Measurements from ENCODE around the gene TACC3. TPM values are rescaled to one million over a fixed set of nuclear protein-coding genes. Genes with fewer than 3 reads are reported as not detected.
A peak's percentile ranks its signal among the peaks of the same experiment; 100 is the strongest.

The TACC3 gene
- polyA plus RNA-seq, 3 donors from 2014 or later, result 5.0 to 11.9 (median 7.3) TPM

- no peak for DNase-seq
- Mint-ChIP-seq H3K4me3 (no peak overlapping the region), H3K9me3 (no peaks in the 10 kb centered on the region)
These were observed 45.9 kb downstream of the TACC3 start for GRCh38 chr4:1767061-1767769.

GRCh38 chr4:1767770-1768366 lies 46.5 kb downstream of the TACC3 start:
- Mint-ChIP-seq H3K4me3 (peak overlapping the region in 3 of 5 donors; percentile 8 to 30 (median 21)), H3K36me3 (no peaks in the 10 kb centered on the region), H3K27ac (no peak overlapping the region), H3K9me3 (no peaks in the 10 kb centered on the region), H3K4me1 (peaks cover 0 to 2% of the 10 kb centered on the region in 2 donors), H3K27me3 (ENCODE audit: low read depth in 3 of 3) (peaks cover 0 to 2% (median 0%) of the 10 kb centered on the region in 3 donors)
- no peak for DNase-seq

More at GRCh38 chr4:1767061-1767769, 45.9 kb downstream of the TACC3 start:
- Mint-ChIP-seq H3K36me3 (no peaks in the 10 kb centered on the region), H3K27ac (no peak overlapping the region), H3K4me1 (peaks cover 0 to 2% of the 10 kb centered on the region in 2 donors), H3K27me3 (ENCODE audit: low read depth in 3 of 3) (peaks cover 0 to 2% (median 0%) of the 10 kb centered on the region in 3 donors)

GRCh38 chr4:1768367-1769034 lies 47.2 kb downstream of the TACC3 start:
- H3K4me3 Mint-ChIP-seq, result peak overlapping the region; percentile 30 to 59 (median 53)
- H3K27ac Mint-ChIP-seq, result no peak overlapping the region
- peaks cover 0 to 2% (median 0%) of the 10 kb centered on the region in 3 donors for H3K27me3 Mint-ChIP-seq (ENCODE audit: low read depth in 3 of 3)
- H3K9me3 Mint-ChIP-seq, result no peaks in the 10 kb centered on the region
- peaks cover 0 to 2% of the 10 kb centered on the region in 2 donors for H3K4me1 Mint-ChIP-seq
- DNase-seq, result no peak
- H3K36me3 Mint-ChIP-seq, result no peaks in the 10 kb centered on the region

DNA sequence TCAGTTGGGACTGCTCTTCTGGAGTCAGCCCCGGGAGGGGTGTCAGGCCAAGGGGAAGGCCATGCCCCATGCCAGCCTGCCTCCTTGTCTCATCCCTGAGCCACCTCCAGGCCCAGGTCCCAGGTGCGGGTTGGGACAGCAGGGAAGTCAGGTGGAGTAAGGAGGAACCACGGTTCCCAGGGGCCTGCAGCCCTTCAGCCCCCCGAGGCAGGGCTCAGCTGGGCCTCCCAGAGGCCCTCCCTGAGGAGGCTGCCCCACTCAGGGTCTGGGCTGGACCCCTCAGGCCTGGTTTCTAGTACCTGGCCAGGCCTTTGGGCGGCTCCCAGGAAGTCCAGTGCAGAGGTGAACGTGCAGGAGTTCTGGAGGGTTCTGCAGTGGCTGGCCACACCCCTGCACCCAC lies 48.4 kb downstream of the TACC3 start:
- no peak for DNase-seq
- H3K9me3 Mint-ChIP-seq, result no peaks in the 10 kb centered on the region
- H3K27me3 Mint-ChIP-seq (ENCODE audit: low read depth in 3 of 3), result no peaks in the 10 kb centered on the region

GRCh38 chr4:1770245-1770644 lies 48.9 kb downstream of the TACC3 start:
- peaks cover 0 to 2% of the 10 kb centered on the region in 2 donors for H3K4me1 Mint-ChIP-seq
- H3K9me3 Mint-ChIP-seq, result no peaks in the 10 kb centered on the region
- no peaks in the 10 kb centered on the region for H3K27me3 Mint-ChIP-seq (ENCODE audit: low read depth in 3 of 3)
- H3K36me3 Mint-ChIP-seq, result no peaks in the 10 kb centered on the region
- H3K4me3 Mint-ChIP-seq, result no peak overlapping the region
- H3K27ac Mint-ChIP-seq, result no peak overlapping the region
- no peak for DNase-seq

More for the DNA sequence above, 48.4 kb downstream of the TACC3 start:
- H3K4me1 Mint-ChIP-seq, result peaks cover 0 to 2% of the 10 kb centered on the region in 2 donors
- H3K27ac Mint-ChIP-seq, result no peak overlapping the region
- no peak overlapping the region for H3K4me3 Mint-ChIP-seq
- no peaks in the 10 kb centered on the region for H3K36me3 Mint-ChIP-seq

DNA sequence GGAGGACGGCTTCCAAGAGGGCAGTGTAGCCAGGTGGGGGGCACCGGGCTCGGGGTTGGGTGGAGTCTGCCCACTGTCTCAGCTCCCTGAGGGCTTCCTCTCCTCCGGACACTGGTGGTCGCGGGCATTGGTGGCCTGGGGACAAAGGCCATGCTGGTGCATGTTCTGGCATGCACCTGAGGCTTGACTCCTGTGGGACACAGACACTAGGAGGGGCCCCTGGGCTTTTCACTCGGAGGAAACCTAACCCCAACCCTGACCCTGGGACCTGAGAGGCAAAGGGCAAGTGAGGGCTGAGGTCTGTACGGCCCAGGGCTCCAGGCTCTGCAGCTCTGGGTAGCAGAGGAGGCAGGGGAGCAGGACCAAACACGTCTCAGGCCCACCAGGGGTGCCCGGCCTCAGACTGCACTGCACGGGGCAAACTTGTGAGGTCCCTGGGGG lies 49.5 kb downstream of the TACC3 start:
- H3K27ac Mint-ChIP-seq, result no peak overlapping the region
- H3K4me1 Mint-ChIP-seq, result peaks cover 0 to 2% of the 10 kb centered on the region in 2 donors
- H3K9me3 Mint-ChIP-seq, result no peaks in the 10 kb centered on the region
- H3K4me3 Mint-ChIP-seq, result no peak overlapping the region
- no peaks in the 10 kb centered on the region for H3K27me3 Mint-ChIP-seq (ENCODE audit: low read depth in 3 of 3)
- DNase-seq, result no peak
- H3K36me3 Mint-ChIP-seq, result no peaks in the 10 kb centered on the region

DNA sequence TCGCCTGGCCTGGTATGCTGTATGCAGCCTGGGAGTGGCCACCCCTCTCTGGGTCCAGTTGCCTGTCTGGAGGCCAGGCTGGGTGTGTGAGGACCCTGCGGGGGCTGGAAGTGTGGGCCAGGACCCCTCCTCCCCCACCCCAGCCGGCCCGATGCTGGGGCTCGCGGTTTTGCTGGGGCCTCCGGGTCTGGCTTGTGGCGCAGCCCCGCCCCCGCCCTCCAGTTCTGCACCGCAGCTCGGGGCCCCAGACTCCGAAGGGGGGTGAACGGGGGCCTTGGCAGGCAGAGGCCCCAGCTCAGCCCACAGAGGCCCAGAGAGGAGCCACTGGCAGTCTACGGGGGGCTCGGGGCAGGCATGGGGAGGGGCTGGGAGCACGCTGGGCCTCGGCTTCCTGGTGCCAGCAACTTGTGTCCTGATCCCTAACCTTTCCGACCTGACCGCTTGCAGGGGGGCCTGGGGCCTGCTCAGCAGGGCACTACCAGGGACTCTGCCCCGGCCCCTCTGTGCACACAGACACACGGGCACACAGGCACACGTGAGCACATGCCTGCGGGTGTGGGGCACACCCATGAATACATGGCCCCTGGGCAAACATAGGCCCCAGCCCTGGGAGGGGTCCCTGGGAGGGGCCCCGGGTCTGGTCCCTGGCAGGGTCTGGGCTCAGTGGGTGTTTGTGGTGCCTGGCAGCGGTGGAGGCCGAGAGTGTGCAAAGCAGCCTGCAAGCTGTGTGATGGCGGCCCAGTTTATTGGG lies 50.4 kb downstream of the TACC3 start:
- Mint-ChIP-seq H3K36me3 (no peaks in the 10 kb centered on the region), H3K9me3 (no peaks in the 10 kb centered on the region), H3K27ac (no peak overlapping the region), H3K27me3 (ENCODE audit: low read depth in 3 of 3) (no peaks in the 10 kb centered on the region), H3K4me3 (no peak overlapping the region), H3K4me1 (peaks cover 0 to 2% of the 10 kb centered on the region in 2 donors)
- DNase-seq, result no peak

GRCh38 chr4:1772853-1773538 lies 51.7 kb downstream of the TACC3 start:
- H3K9me3 Mint-ChIP-seq, result no peaks in the 10 kb centered on the region
- peaks cover 0 to 2% of the 10 kb centered on the region in 2 donors for H3K4me1 Mint-ChIP-seq
- no peaks in the 10 kb centered on the region for H3K27me3 Mint-ChIP-seq (ENCODE audit: low read depth in 3 of 3)
- no peak for DNase-seq
- H3K4me3 Mint-ChIP-seq, result no peak overlapping the region
- no peak overlapping the region for H3K27ac Mint-ChIP-seq
- no peaks in the 10 kb centered on the region for H3K36me3 Mint-ChIP-seq

GRCh38 chr4:1773754-1774153 lies 52.4 kb downstream of the TACC3 start:
- no peak overlapping the region for H3K27ac Mint-ChIP-seq
- no peaks in the 10 kb centered on the region for H3K36me3 Mint-ChIP-seq
- DNase-seq, result no peak
- H3K4me3 Mint-ChIP-seq, result no peak overlapping the region
- no peaks in the 10 kb centered on the region for H3K27me3 Mint-ChIP-seq (ENCODE audit: low read depth in 3 of 3)
- no peaks in the 10 kb centered on the region for H3K9me3 Mint-ChIP-seq
- no peaks in the 10 kb centered on the region for H3K4me1 Mint-ChIP-seq

DNA sequence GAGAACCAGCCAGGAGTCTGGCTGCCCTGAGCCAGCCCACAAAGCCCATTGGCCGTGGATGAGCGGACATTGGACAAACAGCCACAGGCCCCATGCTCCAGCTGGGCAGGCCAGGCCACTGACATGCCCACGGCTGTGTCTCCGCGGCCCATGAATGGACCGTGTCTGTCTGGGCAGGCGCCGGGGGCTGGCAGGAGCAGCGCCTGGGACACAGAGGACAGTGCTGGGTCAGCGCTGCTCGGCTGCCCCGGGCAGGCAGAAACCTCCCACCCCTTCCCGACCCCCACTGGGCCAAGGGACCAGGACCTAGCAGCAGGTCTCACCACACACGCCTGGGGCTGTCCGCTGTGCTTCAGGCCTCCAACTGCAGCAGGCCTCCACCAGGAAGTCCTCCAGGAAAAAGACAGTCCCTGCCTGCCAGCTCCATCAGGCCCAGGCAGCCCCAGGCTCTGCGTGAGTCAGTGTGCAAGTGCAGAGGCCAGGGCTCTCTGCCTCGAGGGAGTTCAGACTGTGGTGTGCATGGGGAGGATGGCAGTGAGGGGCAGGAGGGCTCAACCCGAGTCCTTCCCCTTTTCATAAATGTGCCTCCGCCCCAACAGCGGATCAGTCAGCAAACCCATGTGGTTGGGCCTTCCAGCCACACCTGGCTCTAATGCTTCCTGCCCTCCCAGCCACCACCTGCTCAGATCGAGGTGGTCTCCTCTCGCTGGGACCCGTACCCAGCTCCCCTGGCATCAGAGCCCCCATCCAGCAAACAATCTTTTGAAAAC lies 54.6 kb downstream of the TACC3 start:
- no peaks in the 10 kb centered on the region for H3K9me3 Mint-ChIP-seq
- H3K36me3 Mint-ChIP-seq, result no peaks in the 10 kb centered on the region
- no peaks in the 10 kb centered on the region for H3K27me3 Mint-ChIP-seq (ENCODE audit: low read depth in 3 of 3)
- H3K4me1 Mint-ChIP-seq, result no peaks in the 10 kb centered on the region
- no peak overlapping the region for H3K27ac Mint-ChIP-seq
- no peak for DNase-seq
- no peak overlapping the region for H3K4me3 Mint-ChIP-seq

- Mint-ChIP-seq H3K27me3 (ENCODE audit: low read depth in 3 of 3) (no peaks in the 10 kb centered on the region), H3K36me3 (no peaks in the 10 kb centered on the region), H3K27ac (no peak overlapping the region), H3K9me3 (no peaks in the 10 kb centered on the region), H3K4me1 (no peaks in the 10 kb centered on the region), H3K4me3 (no peak overlapping the region)
- no peak for DNase-seq
These were observed 55.3 kb downstream of the TACC3 start for GRCh38 chr4:1776521-1777161.

GRCh38 chr4:1777822-1778641 lies 56.7 kb downstream of the TACC3 start:
- Mint-ChIP-seq H3K27ac (no peak overlapping the region), H3K9me3 (no peaks in the 10 kb centered on the region), H3K36me3 (no peaks in the 10 kb centered on the region), H3K4me1 (no peaks in the 10 kb centered on the region), H3K4me3 (no peak overlapping the region), H3K27me3 (ENCODE audit: low read depth in 3 of 3) (no peaks in the 10 kb centered on the region)
- no peak for DNase-seq

Data from immature natural killer cell (primary cell).